Measurements from ENCODE around the gene CDK5RAP3.
A peak's percentile ranks its signal among the peaks of the same experiment; 100 is the strongest.
"Not testable (repeated sequence)": the region's sequence is repeated elsewhere in the genome, so short reads cannot be mapped to it uniquely, and the experiment has no call there.

The CDK5RAP3 gene

DNA sequence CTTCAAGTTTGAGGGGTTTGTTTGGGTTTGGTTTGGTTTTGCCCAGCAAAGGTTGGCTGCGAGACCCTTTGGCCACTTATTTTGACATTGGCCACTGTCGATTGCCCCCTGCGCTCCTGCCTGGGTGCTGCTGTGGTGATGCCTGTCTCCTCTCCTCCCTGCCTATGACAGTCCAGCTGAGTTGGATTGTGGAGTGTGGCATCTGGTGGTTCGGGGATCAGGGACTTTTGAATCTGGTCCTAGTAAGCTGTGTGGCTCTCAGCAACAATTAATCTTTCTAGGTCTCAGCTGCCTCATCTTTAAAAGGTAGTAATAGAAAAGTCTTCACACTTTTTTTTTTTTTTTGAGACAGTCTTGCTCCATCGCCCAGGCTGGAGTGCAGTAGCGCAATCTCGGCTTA, 27.1 kb downstream of the CDK5RAP3 start:
- DNase-seq (ENCODE audit: low spot score), result no peak

DNA sequence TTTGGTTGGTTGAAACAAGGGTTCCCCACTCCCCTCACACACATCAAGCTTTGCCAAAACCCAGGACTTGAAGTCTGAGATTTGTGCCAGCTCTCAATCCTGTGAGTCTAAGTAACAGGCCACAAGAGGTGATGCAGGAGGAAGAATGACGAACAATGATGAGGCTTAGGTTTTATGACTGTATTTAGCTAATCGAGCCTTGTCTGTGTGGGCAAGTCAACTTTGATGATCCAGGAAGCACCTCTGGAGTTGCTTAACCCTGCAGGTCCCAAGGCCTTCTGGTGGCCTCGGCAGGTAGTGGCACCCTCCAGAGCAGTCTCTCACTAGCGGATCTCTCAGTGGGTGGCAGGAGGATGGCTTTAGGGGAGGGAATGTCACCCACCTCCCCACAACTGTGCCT, 28.7 kb downstream of the CDK5RAP3 start:
- DNase-seq (ENCODE audit: low spot score), result no peak

DNA sequence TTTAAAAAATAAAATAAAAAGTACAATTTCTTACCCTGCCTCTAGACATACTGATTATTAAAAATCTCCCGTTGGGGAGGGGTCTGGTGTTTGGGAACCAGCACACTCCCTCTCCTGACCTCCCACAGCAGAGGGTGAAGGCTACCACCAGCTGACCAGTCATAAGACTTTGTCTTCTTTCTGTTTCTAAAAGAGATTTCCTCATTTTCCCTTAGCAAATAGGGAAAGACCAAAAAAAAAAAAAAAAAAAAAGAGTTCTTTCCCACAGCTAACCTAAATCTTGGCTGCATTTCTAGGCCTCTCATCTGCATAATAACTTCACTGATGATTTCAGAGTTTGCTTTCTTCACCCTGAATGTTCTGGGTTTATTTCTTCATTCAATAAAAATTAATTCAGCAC, 30.3 kb downstream of the CDK5RAP3 start:
- DNase-seq (ENCODE audit: low spot score), result no peak

DNA sequence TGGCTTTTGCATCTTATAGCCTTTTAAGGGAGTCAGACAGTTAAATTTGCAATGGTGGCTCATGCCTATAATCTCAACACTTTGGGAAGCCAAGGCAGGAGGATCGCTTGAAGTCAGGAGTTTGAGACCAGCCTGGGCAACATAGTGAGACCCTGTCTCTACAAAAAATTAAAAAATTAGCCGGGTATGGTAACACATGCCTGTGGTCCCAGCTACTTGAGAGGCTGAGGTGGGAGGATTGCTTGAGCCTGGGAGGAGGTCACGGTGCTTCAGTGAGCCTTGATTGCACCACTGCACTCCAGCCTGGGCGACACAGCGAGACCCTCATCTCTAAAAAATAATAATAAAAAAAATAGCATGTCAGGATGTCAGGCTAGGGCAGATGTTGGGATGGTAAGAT, 30.7 kb downstream of the CDK5RAP3 start:
- DNase-seq (ENCODE audit: low spot score), result not testable (repeated sequence)

DNA sequence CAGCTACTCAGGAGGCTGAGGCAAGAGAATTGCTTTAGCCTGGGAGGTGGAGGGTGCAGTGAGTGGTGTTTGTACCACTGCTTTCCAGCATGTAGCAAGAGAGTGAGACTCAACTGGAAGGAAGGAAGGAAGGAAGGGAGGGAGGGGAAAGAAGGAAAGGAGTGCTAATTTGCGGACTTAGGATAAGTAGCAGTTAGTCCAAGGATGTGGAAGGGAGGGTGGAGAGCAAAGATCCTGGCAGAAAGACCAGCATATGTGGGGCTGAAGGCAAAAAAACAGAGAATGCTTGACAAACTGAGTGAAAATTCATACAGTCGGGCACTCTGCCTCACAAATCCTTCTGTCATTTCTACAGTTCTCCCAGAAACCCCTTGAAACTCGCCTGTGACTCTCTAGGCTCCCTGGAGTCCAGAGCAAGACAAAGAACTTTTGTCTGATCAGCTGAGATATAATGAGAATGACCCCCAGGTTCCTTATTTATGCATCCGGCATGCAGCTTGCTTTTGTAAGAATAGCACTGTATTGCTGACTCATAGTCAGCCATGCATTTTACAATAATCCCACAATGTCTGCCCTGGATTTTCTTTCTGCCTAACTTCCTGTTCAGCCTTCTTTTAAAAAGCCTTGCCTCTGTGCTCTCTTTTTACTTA, 31.5 kb downstream of the CDK5RAP3 start:
- no peak for DNase-seq (ENCODE audit: low spot score)

DNA sequence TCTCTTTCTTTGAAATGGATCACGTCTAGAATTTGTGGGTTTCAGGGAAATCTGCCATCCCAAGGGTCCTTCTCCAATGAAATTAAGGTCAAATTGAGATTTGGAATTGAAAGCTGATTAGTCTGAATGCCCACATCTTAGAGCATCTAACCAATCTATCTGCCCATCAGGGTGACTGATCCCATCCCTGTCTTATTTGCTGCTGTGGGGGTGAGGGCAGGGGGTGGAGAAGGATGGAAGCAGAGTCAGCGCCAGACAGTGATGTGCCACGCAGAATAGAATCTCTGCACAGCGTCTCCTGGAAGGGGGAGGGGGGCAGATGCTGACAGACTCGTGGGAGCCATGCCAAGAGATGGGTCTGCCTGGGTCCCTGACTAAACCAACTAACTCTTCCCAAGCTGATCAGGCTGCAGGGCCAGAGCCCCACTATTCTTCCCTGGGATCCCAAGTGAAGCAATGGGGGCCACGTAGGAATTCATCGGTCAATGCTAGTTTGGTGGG, 32.1 kb downstream of the CDK5RAP3 start:
- DNase-seq (ENCODE audit: low spot score), result no peak

DNA sequence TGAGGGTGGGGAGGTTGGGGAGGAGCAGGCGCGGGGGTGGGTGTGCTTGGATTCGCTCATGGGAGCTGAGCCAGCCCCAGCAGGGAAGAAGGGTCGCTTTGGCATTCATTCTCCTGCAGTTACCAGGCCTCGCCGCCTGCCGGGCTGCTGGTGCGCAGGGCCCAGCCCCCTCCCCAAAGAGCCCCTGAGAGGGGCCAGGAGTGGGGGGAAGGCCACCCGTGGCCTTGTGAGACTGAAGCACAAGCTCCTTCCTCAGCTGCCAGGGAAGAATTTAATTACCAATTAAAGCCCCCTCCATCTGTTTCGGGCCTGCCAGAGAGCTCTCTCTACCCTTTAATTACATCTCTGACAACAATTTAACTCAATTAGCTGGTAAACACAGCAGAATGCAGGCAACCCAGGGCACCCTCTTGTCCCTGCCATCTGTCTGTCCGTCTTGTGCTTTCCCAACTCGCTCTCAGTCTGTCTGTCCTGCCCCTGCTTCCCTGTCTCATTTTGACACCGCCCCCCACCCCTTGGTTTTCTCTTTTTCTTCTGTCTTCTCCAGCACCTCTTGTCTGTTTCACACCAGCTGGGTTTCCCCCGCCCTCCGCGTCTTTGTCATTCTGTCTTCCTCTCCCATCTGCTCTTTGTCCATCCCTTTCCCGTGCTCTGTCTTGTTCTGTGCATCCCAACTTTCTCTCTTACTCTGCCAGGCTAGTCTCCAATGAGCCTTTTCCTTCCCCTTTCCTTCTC, 32.7 kb downstream of the CDK5RAP3 start:
- no peak for DNase-seq (ENCODE audit: low spot score)

DNA sequence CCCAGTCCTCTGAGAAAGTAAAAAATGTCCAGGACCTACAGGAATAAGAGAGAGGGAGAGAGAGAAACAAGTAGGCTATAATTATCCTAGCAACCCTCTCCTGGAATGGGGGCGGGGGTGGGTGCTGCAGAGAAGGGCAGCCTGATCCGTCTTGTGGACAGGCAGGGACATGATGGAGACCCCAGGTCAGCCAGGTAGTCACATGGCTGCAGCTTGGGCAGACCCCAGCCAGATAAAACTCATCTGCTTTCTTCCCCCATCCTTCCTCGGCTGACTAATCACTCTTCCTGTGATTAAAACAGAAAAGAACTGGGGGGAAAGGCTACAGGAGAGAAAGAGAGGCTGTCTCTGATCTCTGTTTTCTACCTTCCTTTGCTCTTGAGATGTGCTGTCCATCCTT, 34.1 kb downstream of the CDK5RAP3 start:
- no peak for DNase-seq (ENCODE audit: low spot score)

DNA sequence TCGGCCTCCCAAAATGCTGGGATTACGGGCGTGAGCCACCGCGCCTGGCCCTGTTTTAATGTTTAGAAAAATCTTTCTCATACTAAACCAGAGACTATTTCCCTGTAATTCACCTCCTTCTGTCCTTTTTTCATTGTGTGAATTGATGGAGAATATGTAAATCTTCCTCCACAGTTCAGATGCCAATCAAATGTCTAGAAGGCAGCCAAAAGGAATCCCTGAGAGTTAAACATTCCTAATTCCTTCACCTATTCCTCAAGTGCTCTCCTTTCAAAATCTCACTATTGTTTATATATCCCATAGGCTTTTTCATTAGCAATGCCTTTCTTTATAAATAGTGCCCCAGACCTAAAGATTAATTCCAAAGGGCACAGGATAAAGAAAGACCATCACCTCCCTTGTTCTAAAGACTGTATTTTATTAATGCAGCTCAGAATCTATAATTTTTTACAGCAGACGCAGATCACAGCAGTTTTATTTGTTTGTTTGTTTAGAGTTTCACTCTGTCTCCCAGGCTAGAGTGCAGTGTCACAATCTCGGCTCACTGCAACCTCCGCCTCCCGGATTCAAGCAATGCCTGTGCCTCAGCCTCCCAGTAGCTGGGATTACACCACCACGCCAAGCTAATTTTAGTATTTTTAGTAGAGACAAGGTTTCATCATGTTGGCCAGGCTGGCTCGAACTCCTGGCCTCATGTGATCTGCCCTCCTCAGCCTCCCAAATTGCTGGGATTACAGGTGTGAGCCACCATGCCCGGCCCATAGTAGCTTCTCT, 36.2 kb downstream of the CDK5RAP3 start:
- DNase-seq (ENCODE audit: low spot score), result no peak

DNA sequence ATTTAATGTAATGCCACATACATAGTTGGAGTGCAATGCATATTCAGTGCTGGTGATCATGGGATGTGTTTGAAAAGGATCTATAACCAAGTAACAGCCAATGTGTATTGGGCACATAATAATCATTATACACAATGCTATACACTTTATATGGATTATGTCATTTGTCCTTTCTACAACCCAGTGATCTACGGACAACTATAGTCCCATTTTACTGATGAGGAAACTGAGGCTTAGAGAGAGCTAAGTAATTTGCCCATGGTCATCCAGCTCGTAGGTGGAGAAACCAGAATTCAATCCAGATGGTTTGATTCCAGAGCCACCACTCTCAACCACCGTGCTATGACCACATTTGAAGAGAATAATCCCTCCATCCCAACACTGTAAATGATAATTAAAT, 39.3 kb downstream of the CDK5RAP3 start:
- DNase-seq (ENCODE audit: low spot score), result no peak

DNA sequence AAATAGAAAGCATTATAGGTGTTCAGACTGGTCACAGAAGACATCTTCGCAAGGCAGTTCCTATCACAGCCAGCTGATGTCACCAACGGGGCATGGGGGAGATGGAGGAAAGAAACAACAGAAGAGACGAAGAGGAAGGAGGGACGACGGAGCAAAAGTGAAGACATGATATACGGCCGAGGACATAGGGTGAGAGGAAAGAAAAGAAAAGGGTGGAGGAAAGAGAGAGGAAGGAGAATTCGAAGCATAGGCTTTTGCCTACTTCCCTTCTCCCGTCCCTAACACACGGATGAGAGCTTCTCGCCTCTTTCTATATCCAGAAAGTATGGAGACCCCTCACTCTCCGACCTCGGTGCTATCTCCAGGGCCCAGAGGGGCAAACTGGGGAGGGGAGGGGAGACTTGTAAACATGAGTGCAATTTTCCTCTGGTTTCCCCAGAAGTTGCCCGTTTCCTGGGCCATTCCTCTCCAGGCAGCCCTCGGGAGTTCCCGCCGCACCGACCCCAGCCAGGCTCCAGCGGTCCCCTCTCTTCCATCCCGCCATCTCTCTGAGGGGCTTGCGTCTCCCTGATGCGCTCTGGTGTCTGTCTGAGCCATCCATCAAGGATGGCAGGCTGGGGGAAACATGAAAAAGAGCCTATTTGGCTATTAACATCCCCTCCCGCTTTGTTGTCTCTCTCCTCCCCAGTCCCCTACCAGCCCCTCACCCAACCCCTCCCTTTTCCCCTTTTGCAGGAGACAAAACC, 40.7 kb downstream of the CDK5RAP3 start:
- peak; percentile 37 for DNase-seq (ENCODE audit: low spot score)

DNA sequence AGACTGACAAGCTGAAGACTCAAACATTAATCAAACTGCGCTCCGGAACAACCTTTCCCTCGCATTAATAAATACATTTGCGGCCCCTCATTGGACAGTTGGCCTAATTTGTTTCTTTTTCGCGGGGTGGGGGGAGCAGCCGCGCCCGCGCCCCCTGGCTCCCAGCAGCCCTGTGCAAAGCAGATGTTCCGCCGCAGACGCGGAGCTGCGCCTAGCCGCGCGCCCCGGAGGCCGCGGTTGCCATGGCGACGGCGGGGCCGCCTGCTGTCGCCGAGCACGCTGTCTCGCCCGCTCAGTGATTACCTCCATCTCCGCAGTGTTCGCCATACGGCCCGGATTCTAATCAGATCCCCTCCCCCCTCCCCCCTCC, 41.2 kb downstream of the CDK5RAP3 start:
- DNase-seq (ENCODE audit: low spot score), result peak; percentile 56

DNA sequence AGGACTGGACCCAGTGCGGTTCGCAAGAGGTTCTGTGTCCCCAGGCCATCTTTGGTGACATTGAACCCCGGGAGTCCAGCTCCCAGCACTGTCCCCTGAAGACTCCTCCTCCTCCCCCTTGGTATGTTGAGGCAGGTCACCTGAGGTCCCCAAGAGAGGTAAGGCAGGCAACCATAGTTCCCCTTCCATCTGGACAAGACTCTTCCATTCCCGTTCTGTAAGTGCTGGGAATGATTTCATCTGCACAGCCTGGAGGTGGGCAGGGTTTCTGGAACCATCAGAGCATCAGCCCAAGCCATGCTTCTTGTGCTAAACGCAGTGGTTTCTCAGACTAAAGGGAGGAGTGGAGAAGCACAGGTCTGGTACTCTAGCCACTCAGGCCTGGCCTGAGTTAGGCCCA, 41.7 kb downstream of the CDK5RAP3 start:
- DNase-seq (ENCODE audit: low spot score), result no peak

DNA sequence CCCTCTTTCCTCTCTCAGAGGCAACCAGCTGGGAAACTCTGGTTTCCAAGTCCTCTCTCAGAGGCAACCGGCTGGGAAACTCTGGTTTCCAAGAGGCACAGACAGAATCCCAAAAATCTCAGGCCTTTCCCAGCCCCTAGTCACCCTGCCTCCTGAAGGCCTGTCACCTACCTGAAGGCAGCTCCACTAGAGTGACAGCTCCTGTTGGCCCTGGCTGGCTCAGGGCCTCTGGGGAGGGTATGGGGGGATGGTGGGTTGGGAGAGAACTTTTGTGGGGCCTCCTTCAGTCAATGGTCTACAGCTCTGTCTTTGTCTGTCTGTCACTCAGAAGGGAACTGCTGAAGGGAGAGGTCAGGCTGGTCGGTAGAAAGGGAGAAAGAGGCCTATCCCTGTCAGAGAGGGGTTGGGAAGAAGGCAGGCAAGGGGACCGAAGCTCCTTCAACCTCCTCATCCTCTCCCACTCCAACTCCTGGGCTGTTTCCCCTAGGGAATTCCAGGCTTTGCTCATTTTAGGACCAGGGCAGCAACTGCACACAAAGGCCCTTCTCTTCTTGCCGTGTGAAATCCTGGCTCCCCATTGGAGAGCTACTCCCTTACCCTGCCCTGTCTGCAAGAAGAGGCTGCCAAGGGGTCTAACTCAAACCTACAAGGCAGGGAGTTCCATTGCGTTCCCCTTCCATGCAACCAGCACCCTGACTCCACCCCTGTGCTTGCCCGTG, 43.1 kb downstream of the CDK5RAP3 start:
- no peak for DNase-seq (ENCODE audit: low spot score)

DNA sequence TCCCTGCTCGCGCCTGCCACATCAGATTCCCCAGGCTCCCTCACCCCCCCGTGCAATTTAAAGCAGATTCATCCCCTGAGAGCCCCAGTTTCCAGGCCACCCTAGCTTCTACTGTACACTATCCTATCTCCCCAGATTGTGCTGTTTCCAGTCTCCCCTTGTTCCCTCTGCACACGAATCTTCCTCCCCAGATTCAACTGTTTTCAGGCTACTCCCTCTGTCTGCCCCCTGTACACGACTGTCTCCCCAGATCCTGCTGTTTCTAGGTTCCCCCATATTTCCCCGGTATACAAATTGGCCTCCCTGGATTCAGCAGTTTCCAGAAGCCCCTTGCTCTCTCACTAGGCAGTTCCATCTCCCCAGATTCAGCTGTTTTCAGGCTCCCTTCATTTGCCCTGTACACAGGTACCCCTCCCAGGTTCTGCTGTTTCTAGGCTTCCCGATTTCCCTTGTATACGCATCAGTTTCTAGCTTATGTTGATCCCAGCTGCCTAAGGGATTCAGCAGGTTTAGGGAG, 43.7 kb downstream of the CDK5RAP3 start:
- DNase-seq (ENCODE audit: low spot score), result no peak

DNA sequence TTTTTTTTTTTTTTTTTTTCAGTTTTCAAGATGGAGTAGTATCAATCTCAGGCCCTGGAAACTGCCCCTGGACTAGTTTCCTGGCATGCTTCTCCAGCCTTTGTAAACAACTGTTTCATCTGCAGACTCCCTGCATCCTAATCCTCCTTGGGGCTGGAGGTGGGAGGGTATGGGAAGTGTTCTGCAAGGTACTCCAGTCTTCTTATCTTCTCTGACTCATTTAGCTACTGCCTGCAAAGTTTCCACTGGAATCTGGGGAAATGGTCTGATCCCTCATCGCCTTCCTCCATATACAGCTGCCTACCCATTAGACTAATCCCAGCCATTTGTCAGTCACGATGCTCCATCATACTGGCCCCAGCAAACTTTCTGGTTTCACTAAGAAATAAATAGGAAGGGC, 45.2 kb downstream of the CDK5RAP3 start:
- DNase-seq (ENCODE audit: low spot score), result no peak

DNA sequence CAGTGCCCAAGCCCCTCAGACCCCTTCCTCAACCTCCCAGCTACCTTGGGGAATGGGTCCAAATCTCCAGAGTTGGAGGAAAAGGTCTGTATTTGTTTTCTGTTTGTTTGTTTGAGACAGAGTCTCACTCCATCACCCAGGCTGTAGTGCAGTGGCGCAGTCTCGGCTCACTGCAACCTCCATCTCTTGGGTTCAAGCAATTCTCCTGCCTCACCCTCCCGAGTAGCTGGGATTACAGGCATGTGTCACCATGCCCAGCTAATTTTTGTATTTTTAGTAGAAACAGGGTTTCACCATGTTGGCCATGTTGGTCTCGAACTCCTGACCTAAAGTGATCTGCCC, 46.9 kb downstream of the CDK5RAP3 start:
- DNase-seq (ENCODE audit: low spot score), result not testable (repeated sequence)

DNA sequence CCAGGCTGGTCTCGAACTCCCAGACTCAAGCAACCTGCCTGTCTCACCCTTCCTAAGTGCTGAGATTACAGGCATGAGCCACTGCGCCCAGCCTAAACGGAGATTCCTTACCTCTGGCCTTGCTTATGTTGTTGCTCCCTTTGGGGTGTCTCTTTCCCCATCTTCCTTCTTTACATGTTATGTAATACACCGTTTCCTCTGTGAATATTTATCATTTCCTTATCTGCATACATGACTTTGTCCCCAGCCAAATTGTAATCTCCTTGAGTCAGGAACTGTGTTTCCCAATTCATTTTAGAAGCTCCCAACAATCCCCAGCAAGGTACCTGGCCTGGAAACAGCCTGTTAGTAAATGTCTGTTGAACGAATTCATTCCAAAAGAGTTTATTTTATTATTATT, 51.0 kb downstream of the CDK5RAP3 start:
- no peak for DNase-seq (ENCODE audit: low spot score)

DNA sequence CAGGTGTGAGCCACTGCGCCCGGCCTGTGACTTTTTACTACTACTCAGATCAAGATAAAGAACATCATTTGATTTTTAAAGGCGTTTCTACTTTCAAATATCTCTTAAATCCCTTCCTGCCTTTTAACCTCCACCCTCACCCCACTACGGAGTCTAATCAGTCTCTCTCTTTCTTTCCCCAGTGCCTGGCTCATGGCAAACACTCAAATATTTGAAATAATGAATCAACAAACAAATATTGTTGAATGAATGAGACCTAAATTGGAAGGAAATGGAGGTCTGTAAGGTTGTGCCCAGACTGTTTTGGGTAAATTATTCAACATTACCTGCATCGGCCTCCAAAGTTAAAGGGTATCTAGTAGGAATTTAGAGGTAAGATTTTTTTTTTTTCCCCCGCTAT, 52.0 kb downstream of the CDK5RAP3 start:
- DNase-seq (ENCODE audit: low spot score), result no peak

DNA sequence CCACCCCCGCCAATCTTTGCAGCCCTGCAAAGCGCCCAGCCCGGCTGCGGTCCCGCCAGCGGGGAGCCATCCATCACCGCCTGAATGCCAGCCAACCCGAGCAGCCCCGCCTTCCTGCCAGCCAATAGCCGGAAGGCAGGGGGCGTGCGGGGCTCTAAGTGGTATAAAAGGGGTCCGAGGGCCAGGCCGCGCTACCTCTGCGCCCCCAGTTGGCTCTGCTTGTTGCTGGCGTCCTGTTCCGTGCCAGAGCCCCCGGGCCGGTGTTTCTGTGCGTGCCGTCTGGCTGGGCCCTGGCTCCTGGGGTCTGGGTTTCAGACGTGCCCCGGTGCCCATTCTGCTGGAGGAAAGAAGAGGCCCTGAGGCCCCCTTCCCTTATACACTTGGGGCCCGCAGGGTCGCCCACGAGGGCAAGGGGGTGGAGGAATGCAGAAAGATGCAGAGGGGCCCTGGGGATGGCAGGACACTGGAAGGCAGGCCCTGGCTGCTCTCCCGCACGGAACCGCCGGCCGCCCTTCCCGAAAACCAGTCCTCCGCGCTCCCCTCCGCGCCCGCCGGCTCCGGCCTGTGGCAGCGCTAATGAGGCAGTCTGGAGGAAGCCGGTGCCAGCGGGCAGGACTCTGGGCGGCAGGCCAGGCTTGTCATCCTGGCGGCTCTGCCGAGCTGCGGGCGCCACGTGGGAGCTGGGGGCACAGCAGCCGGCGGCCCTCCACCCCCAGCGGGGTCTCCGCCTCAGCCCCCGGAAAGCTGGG, 52.7 kb downstream of the CDK5RAP3 start:
- DNase-seq (ENCODE audit: low spot score), result peak; percentile 21
